Ecto neural progenitor cell (in vitro differentiated cells): ENCODE measurements around the gene SLC9A9.

Experiments used
- DNase-seq: peaks from one replicate; pipeline ENCODE4 v3.0.0-alpha.2; 2018; ENCODE audit warnings: low spot score

Gene SLC9A9

GRCh38 chr3:143843587-143843986 is 4.7 kb downstream of the SLC9A9 start:
- DNase-seq, result no peak

- no peak for DNase-seq
Measured at GRCh38 chr3:143840636-143841035, 7.6 kb downstream of the SLC9A9 start.

- DNase-seq, result no peak
Measured at GRCh38 chr3:143839980-143840379, 8.3 kb downstream of the SLC9A9 start.

- no peak for DNase-seq
Measured at GRCh38 chr3:143837076-143837475, 11.2 kb downstream of the SLC9A9 start.

GRCh38 chr3:143835312-143835711 is 13.0 kb downstream of the SLC9A9 start:
- no peak for DNase-seq

GRCh38 chr3:143832433-143832832 is 15.8 kb downstream of the SLC9A9 start:
- no peak for DNase-seq

- no peak for DNase-seq
Measured at GRCh38 chr3:143831994-143832393, 16.3 kb downstream of the SLC9A9 start.

GRCh38 chr3:143831208-143831607 is 17.1 kb downstream of the SLC9A9 start:
- no peak for DNase-seq

GRCh38 chr3:143830786-143831185 is 17.5 kb downstream of the SLC9A9 start:
- DNase-seq, result no peak

GRCh38 chr3:143830063-143830462 is 18.2 kb downstream of the SLC9A9 start:
- DNase-seq, result no peak

- no peak for DNase-seq
Measured at GRCh38 chr3:143827425-143827824, 20.8 kb downstream of the SLC9A9 start.

GRCh38 chr3:143826296-143826695 is 22.0 kb downstream of the SLC9A9 start:
- DNase-seq, result no peak

GRCh38 chr3:143825513-143825912 is 22.8 kb downstream of the SLC9A9 start:
- DNase-seq, result no peak

GRCh38 chr3:143824735-143825385 is 23.4 kb downstream of the SLC9A9 start:
- no peak for DNase-seq

GRCh38 chr3:143822798-143823197 is 25.5 kb downstream of the SLC9A9 start:
- DNase-seq, result no peak

- no peak for DNase-seq
Measured at GRCh38 chr3:143822374-143822773, 25.9 kb downstream of the SLC9A9 start.

- DNase-seq, result no peak
Measured at GRCh38 chr3:143821862-143822261, 26.4 kb downstream of the SLC9A9 start.

- no peak for DNase-seq
Measured at GRCh38 chr3:143820466-143821221, 27.6 kb downstream of the SLC9A9 start.

GRCh38 chr3:143819890-143820289 is 28.4 kb downstream of the SLC9A9 start:
- peak; percentile 0 for DNase-seq

GRCh38 chr3:143814443-143814889 is 33.8 kb downstream of the SLC9A9 start:
- no peak for DNase-seq

GRCh38 chr3:143812481-143812880 is 35.8 kb downstream of the SLC9A9 start:
- DNase-seq, result no peak

GRCh38 chr3:143811602-143812001 is 36.7 kb downstream of the SLC9A9 start:
- no peak for DNase-seq

GRCh38 chr3:143810953-143811265 is 37.4 kb downstream of the SLC9A9 start:
- no peak for DNase-seq
